Measurements from ENCODE around the gene CYSRT1. TPM values are rescaled to one million over a fixed set of nuclear protein-coding genes. Genes with fewer than 3 reads are reported as not detected.
A peak's percentile ranks its signal among the peaks of the same experiment; 100 is the strongest.

CYSRT1 gene
- total RNA-seq, 1 experiment from 2014 or later: 1.0 TPM

DNA sequence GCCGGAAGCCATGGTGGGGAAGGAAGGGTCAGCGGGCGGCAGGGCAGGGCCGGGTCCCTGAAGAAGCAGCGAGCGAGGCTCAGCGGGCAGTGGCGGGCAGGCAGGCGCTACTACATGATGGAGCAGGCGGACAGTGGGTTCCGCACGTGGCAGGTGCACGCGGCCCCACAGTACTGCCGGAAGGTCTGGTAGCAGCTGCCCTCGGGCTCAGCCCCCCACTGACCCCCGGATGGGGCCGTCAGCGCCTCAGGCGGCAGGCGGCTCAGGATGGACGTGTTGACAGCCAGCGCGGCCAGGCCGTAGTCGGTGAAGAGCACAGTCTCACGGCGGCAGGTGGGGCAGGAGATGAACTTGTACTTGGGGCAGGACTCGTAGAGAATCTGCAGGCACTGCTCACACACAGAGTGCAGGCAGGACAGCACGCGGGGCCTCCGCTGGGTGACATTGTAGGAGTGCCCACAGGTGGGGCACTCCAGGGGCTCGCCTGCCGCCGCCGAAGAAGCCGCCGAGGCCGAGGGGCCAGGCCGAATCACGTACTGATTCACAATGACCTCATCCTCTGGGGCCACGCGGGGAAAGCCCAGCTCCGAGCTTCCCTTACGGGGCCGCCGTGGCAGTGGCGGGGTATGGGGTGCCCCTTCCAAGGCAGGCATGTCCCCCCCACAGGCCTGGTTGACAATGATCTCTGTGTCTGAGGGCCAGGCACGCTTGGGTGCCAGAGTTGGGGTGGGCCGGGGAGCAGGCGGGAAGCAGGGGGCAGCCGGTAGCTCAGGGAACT lies 4.5 kb upstream of the CYSRT1 start:
- Histone ChIP-seq H4K20me1 (ENCODE audit: control insufficient read depth, insufficient read depth, insufficient read length) (no peaks in the 10 kb centered on the region), H3K23me2 (ENCODE audit: insufficient read length, low read depth, low read length, poor library complexity, severe bottlenecking) (peaks cover 18% of the 10 kb centered on the region), H2BK5ac (ENCODE audit: insufficient read length, low read length) (no peak overlapping the region), H3K14ac (ENCODE audit: insufficient read depth, low read length) (no peak overlapping the region), H3K4ac (ENCODE audit: low read depth, low read length) (no peak overlapping the region), H3K56ac (ENCODE audit: insufficient read length, low read depth, low read length) (no peak overlapping the region), H2AK5ac (ENCODE audit: insufficient read length, low read length) (no peak overlapping the region), H2BK20ac (ENCODE audit: low read depth, low read length, poor library complexity, severe bottlenecking) (no peak overlapping the region), H3K18ac (ENCODE audit: insufficient read length, low read depth, low read length) (no peak overlapping the region), H4K5ac (ENCODE audit: insufficient read length, low read depth, low read length) (no peak overlapping the region), H2BK120ac (ENCODE audit: low read depth, low read length, poor library complexity, severe bottlenecking) (no peak overlapping the region), H3K27me3 (ENCODE audit: insufficient read depth, low read length) (no peaks in the 10 kb centered on the region), H3K79me2 (ENCODE audit: insufficient read depth, low read length) (no peaks in the 10 kb centered on the region), H2AFZ (ENCODE audit: low read length) (no peak overlapping the region), H4K8ac (replicated peaks; ENCODE audit: insufficient read length, low read depth, low read length) (no peak overlapping the region), H2BK15ac (ENCODE audit: low read depth, low read length) (no peak overlapping the region), H3K9me3 (ENCODE audit: control insufficient read depth, low read depth, low read length) (no peaks in the 10 kb centered on the region), H3K27ac (ENCODE audit: insufficient read length, low read depth, low read length) (no peak overlapping the region), H4K91ac (ENCODE audit: insufficient read length, low read depth, low read length) (no peak overlapping the region), H3K23ac (ENCODE audit: insufficient read length, low read depth, low read length) (no peak overlapping the region), H3K79me1 (ENCODE audit: insufficient read depth, low read depth, low read length, poor library complexity, severe bottlenecking) (no peaks in the 10 kb centered on the region), H2BK12ac (ENCODE audit: insufficient read length, low read depth, low read length) (no peak overlapping the region), H3K9ac (ENCODE audit: extremely low read depth, insufficient read length, low read length) (no peak overlapping the region), H3K4me2 (ENCODE audit: insufficient read depth, insufficient read length, low read length) (no peak overlapping the region), H3T11ph (ENCODE audit: low read length) (no peak overlapping the region), H3K4me1 (ENCODE audit: insufficient read depth, low read length) (no peaks in the 10 kb centered on the region; the same call in 1 of the 2 replicates)
- no peak overlapping the region for H3K27ac Mint-ChIP-seq
- no peaks in the 10 kb centered on the region for H3K27me3 Mint-ChIP-seq (ENCODE audit: low read depth)
- no CpG with 5 or more reads among the region's 52 CpGs for WGBS (ENCODE audit: extremely low coverage, insufficient read length, low lambda C conversion rate)
- no peak for TF ChIP-seq CTCF (conservative IDR thresholded peaks at IDR 0.05)
- peak overlapping the region; percentile 22 to 60; a peak in 3 of 5 replicates for H3K4me3 Mint-ChIP-seq
- H3K9me3 Mint-ChIP-seq: no peaks in the 10 kb centered on the region
- H3K36me3 Mint-ChIP-seq (ENCODE audit: insufficient read depth in 1 of 3, low read depth in 3 of 3): peaks cover 0 to 15% (median under 1%) of the 10 kb centered on the region in 3 experiments; a peak in 1 of 7 replicates
- H3K4me1 Mint-ChIP-seq: peaks cover 4 to 8% of the 10 kb centered on the region in 2 experiments
- no peak for DNase-seq

Measured in H9 (cell line).